Kidney (tissue), 14 donors: ENCODE measurements around the gene CCDC197. TPM values are rescaled to one million over a fixed set of nuclear protein-coding genes. Genes with fewer than 3 reads are reported as not detected.
A peak's percentile ranks its signal among the peaks of the same experiment; 100 is the strongest.

Experiments used
- DNase-seq, 5 donors: peaks; one replicate each; pipeline ENCODE4 v3.0.0-alpha.2; 2013 to 2020
- FAIRE-seq: peaks from 2 replicates; lab custom pipeline; 2012; peaks lifted over from hg19 to GRCh38; lab: Jason Lieb, UNC
- H3K27ac ChIP-seq, 2 donors: one replicate each; pipeline ENCODE4 v1.7.0; 2013; ENCODE audit warnings: low read depth in 2 of 2, low read length in 2 of 2, inconsistent platforms in 1 of 2
- H3K27me3 ChIP-seq: one replicate; pipeline ENCODE4 v1.7.1; 2013; ENCODE audit warnings: low read length, inconsistent platforms; ENCODE audit not compliant: control insufficient read depth, insufficient read depth
- H3K36me3 ChIP-seq, 3 donors: one replicate each; pipeline versions ENCODE4 v1.7.0 to v1.7.1; 2013; ENCODE audit warnings: low read length in 3 of 3, control low read depth in 1 of 3, inconsistent platforms in 1 of 3; ENCODE audit not compliant: insufficient read depth in 3 of 3, control insufficient read depth in 2 of 3
- H3K4me1 ChIP-seq, 3 donors: one replicate each; pipeline versions ENCODE4 v1.7.0 to v1.7.1; 2013; ENCODE audit warnings: low read length in 3 of 3, inconsistent platforms in 1 of 3, low read depth in 1 of 3; ENCODE audit not compliant: control insufficient read depth in 2 of 3, insufficient read depth in 2 of 3
- H3K4me3 ChIP-seq, 3 donors: one replicate each; pipeline versions ENCODE4 v1.7.0 to v1.8.1; 2013; ENCODE audit warnings: low read length in 3 of 3, control low read depth in 1 of 3, inconsistent platforms in 1 of 3
- H3K9ac ChIP-seq, 3 donors: one replicate each; pipeline versions ENCODE4 v1.7.0 to v1.7.1; 2013; ENCODE audit warnings: low read length in 3 of 3, control low read depth in 1 of 3, inconsistent platforms in 1 of 3
- H3K9me3 ChIP-seq, 3 donors: one replicate each; pipeline versions ENCODE4 v1.7.0 to v1.7.1; 2013; ENCODE audit warnings: low read length in 3 of 3, control low read depth in 1 of 3, inconsistent platforms in 1 of 3; ENCODE audit not compliant: control insufficient read depth in 2 of 3, insufficient read depth in 1 of 3
- intact Hi-C: fragments of 100-400 bp; cut with DNase I; formaldehyde crosslinking; loops from one replicate; pipeline ENCODE4 v1.11.1; 2022
- polyA plus RNA-seq: library from polyadenylated mRNA; stranded (reverse); fragments of 350-450 nt; fragmentation: Illumina TruSeq; extraction: RNeasy Lipid Tissue Mini Kit (QIAGEN cat#74804); gene quantifications from one replicate; pipeline ENCODE4 v1.2.3, GENCODE V29; 2014; ENCODE audit warnings: low read depth, low replicate concordance; ENCODE audit not compliant: insufficient read depth
- total RNA-seq: library from RNA; stranded (reverse); fragmentation: NEBNext Ultra II Directional; extraction: Animal tissue kit (Norgen Biotek cat#: 25700); gene quantifications from one replicate; pipeline ENCODE4 v1.2.1, GENCODE V29; 2021
- TF ChIP-seq, protein P1 (sequence below): IDR thresholded peaks from 3 replicates; pipeline ENCODE4 v1.5.1; 2012; ENCODE audit warnings: mild to moderate bottlenecking, moderate library complexity, borderline replicate concordance; ENCODE audit not compliant: insufficient read depth; ENCODE audit errors: extremely low read depth
- donor health status: control.
- donor health status: control.
- donor health status: control.
- donor health status: control.
- donor health status: control.
- donor health status: DM: yes; HTN: yes; CAD: no.
- donor health status: Normal renal cell carcinoma (clear cell type).

Gene CCDC197
- total and polyA plus RNA-seq, 2 donors from 2014 or later = not detected

DNA sequence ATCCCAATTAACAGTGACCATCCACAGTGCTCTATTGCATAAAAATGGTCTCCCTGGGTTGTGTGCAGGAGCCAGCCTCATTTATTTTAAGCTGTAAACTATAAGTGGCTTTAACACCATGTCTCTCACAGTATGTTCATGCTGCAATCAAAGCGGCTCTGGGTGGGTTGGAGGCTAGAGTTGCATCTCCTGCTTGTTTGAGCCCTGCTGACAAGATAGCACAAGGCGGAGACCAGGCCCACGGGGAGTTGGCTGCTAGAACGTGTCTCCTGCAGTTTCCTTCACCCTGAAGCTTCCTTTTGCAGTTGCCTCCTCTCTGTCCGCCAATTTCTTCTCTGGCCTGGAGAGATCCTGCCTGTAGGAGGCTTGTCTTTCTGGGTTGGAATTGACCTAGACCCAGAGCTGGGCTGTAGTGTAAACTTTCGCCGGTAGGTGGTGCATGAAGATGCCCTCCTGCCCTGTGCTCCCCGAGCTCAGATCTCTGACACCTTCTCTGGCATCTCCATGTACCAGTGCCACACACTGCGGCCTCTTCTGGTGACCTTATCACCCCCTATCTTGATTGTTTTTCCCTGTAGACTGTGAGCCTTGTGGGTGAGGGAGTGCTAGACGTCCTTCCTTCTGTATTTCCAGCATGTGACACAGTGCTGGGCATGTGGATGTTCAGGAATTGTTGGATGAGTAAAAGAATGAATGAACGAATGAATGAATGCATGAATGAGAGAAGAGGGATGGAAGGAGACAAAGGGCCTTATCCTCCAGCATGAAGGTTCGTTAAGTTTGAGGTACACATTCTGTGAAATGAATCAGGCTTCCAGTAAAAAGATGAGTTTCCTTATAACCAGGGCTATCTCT lies 39.4 kb downstream of the CCDC197 start:
- Histone ChIP-seq H3K27ac (no peak overlapping the region), H3K4me1 (no peaks in the 10 kb centered on the region), H3K27me3 (no peaks in the 10 kb centered on the region), H3K4me3 (no peak overlapping the region), H3K9ac (no peak overlapping the region), H3K36me3 (no peaks in the 10 kb centered on the region), H3K9me3 (no peaks in the 10 kb centered on the region)
- TF ChIP-seq, protein P1, sequence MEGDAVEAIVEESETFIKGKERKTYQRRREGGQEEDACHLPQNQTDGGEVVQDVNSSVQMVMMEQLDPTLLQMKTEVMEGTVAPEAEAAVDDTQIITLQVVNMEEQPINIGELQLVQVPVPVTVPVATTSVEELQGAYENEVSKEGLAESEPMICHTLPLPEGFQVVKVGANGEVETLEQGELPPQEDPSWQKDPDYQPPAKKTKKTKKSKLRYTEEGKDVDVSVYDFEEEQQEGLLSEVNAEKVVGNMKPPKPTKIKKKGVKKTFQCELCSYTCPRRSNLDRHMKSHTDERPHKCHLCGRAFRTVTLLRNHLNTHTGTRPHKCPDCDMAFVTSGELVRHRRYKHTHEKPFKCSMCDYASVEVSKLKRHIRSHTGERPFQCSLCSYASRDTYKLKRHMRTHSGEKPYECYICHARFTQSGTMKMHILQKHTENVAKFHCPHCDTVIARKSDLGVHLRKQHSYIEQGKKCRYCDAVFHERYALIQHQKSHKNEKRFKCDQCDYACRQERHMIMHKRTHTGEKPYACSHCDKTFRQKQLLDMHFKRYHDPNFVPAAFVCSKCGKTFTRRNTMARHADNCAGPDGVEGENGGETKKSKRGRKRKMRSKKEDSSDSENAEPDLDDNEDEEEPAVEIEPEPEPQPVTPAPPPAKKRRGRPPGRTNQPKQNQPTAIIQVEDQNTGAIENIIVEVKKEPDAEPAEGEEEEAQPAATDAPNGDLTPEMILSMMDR = peak; percentile 88
- DNase-seq (peak in 4 of 5 donors; percentile 56 to 69 (median 64)), FAIRE-seq (no peak)
- intact Hi-C loops = no loop called here

DNA sequence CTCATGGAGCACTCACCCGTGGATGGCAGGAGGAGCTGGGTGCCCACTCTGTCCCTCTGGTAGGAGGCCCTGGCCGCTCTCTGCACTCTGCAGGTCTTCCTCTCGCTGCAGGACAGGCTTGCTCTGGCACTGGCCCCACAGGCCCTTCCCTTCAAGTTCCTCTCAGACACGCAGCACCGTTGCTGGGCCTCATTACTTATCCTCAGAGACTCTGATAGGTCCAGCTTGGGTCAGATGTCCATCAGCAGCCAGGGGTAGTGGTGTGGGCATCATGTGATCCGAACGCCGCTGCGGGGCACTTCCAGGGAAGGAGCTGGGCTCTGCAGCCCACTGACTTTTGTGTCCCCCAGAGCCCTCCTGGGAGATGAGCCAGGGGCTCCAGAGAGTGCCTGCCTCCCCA lies 40.9 kb downstream of the CCDC197 start:
- no peak overlapping the region for H3K4me3 ChIP-seq
- no peaks in the 10 kb centered on the region for H3K9me3 ChIP-seq
- TF ChIP-seq, protein P1 = no peak
- DNase-seq = no peak
- H3K36me3 ChIP-seq = no peaks in the 10 kb centered on the region
- no peaks in the 10 kb centered on the region for H3K4me1 ChIP-seq
- no peak overlapping the region for H3K27ac ChIP-seq
- intact Hi-C loops = no loop called here
- no peak overlapping the region for H3K9ac ChIP-seq
- no peaks in the 10 kb centered on the region for H3K27me3 ChIP-seq
- no peak for FAIRE-seq

DNA sequence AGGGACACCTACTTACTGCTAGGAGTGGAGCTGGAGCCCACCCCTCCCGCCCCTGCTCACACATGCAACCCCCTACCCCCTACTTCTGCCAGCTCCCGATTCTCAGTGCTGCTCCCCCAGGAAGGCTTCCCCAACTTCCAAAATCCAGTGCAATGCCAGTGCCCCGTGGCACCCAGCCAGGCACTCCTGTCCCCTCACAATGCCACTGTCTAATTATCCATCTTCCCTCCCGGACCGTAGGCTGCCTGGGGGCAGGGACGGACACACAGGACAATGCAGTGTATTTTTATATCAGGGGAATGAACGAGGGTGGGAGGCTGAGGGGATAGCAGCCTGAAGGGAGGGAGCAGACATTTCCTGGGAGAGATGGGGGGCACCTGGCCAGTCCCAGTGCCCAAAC lies 41.4 kb downstream of the CCDC197 start:
- TF ChIP-seq, protein P1 = no peak
- H3K27ac ChIP-seq = no peak overlapping the region
- H3K4me1 ChIP-seq = no peaks in the 10 kb centered on the region
- H3K4me3 ChIP-seq = no peak overlapping the region
- H3K9ac ChIP-seq = no peak overlapping the region
- H3K36me3 ChIP-seq = no peaks in the 10 kb centered on the region
- no peak for FAIRE-seq
- intact Hi-C loops = no loop called here
- H3K27me3 ChIP-seq = no peaks in the 10 kb centered on the region
- DNase-seq = no peak
- H3K9me3 ChIP-seq = no peaks in the 10 kb centered on the region
